ENCODE measurements around the gene KIFAP3.
"Not testable (repeated sequence)": the region's sequence is repeated elsewhere in the genome, so short reads cannot be mapped to it uniquely, and the experiment has no call there.

KIFAP3 gene

GRCh38 chr1:169879034-169879840 is 195.3 kb downstream of the KIFAP3 start:
- no peak for TF ChIP-seq CTCF (conservative IDR thresholded peaks at IDR 0.05)
- H3K27ac ChIP-seq, result no peak overlapping the region

DNA sequence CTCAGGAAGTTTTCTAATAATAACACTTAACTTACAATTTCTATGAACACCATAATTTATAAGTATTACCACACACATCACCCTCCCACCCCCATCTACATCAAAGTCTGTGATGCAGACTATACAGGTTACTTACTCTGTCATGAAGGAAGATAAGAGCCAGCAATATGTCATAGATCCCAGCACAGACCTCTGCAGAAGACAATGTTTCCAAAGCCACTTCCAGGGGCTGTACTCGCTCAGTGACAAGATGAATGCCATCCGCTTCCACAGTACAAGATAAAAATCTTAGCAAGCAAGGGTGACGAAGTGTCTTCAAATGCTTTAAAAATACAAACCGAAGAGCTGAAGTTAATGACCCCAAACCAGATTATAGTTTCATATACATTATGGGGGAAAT is 196.0 kb downstream of the KIFAP3 start:
- TF ChIP-seq CTCF (conservative IDR thresholded peaks at IDR 0.05), result no peak
- no peak overlapping the region; the same call in 1 of the 2 replicates for H3K27ac ChIP-seq

- no peak overlapping the region; the same call in 1 of the 2 replicates for H3K27ac ChIP-seq
- no peak for TF ChIP-seq CTCF (conservative IDR thresholded peaks at IDR 0.05)
Measured at GRCh38 chr1:169877800-169878491, 196.5 kb downstream of the KIFAP3 start.

GRCh38 chr1:169874229-169874628 is 200.3 kb downstream of the KIFAP3 start:
- H3K27ac ChIP-seq, result no peak overlapping the region
- TF ChIP-seq CTCF (conservative IDR thresholded peaks at IDR 0.05), result no peak

- H3K27ac ChIP-seq, result no peak overlapping the region
- TF ChIP-seq CTCF (conservative IDR thresholded peaks at IDR 0.05), result no peak
Measured at GRCh38 chr1:169873582-169874199, 200.8 kb downstream of the KIFAP3 start.

GRCh38 chr1:169872906-169873305 is 201.6 kb downstream of the KIFAP3 start:
- H3K27ac ChIP-seq, result no peak overlapping the region
- TF ChIP-seq CTCF (conservative IDR thresholded peaks at IDR 0.05), result no peak

- H3K27ac ChIP-seq, result not testable (repeated sequence)
Measured at GRCh38 chr1:169871988-169872387, 202.5 kb downstream of the KIFAP3 start.
